Lower leg skin (tissue), 4 donors: Measurements from ENCODE around the gene KLF8. TPM values are rescaled to one million over a fixed set of nuclear protein-coding genes. Genes with fewer than 3 reads are reported as not detected.

Experiments used
- DNase-seq, 2 donors: peaks; one replicate each; pipeline ENCODE4 v3.0.0-alpha.2; 2019; ENCODE audit warnings: low spot score in 2 of 2
- H3K4me3 ChIP-seq: fragments of 200-600 bp; sonication (generic); 2 replicates; pipeline ENCODE4 v1.5.1; 2017; ENCODE audit warnings: mild to moderate bottlenecking, low read depth; ENCODE audit not compliant: poor library complexity, severe bottlenecking
- CTCF ChIP-seq, 3 donors: fragments of 450-650 bp; IDR thresholded peaks; one replicate each; pipeline ENCODE4 v1.5.1; 2016; ENCODE audit warnings: antibody characterized with exemption in 3 of 3, mild to moderate bottlenecking in 3 of 3, moderate library complexity in 2 of 3
- POLR2A ChIP-seq, 2 donors: fragments of 450-650 bp; IDR thresholded peaks; one replicate each; pipeline ENCODE4 v1.6.1; 2016 to 2017; ENCODE audit warnings: antibody characterized with exemption in 2 of 2, mild to moderate bottlenecking in 1 of 2, moderate library complexity in 1 of 2
- WGBS, 2 donors: methylation state at CpG; one replicate each; pipeline ENCODE4 v1.1.5; 2018; 5-methylcytosine and 5-hydroxymethylcytosine counted together
- intact Hi-C: fragments of 100-400 bp; cut with DNase I; formaldehyde crosslinking; loops from one replicate; pipeline ENCODE4 v1.15.0; 2023; ENCODE audit warnings: low total_unique reads
- total RNA-seq, 4 donors: library from RNA; depleted of rRNA; stranded (reverse); fragments of >200 nt; gene quantifications; one replicate each; pipeline ENCODE4 v1.1.0, GENCODE V29; 2016

KLF8 gene
- total RNA-seq, 4 donors from 2014 or later: 38.1 to 93.3 (median 43.3) TPM

DNA sequence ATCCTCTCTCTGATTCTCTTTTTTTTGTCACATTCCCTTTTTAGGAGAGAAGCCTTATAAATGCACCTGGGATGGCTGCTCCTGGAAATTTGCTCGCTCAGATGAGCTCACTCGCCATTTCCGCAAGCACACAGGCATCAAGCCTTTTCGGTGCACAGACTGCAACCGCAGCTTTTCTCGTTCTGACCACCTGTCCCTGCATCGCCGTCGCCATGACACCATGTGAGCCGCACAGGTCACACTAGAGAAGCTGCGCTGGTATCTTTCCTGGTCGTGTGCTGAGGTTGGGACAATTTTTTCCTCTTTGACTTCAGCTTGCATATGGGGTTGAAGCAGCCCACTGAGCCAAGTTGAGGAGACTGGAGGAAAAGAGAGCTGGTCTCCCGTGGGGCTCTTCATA lies 52.1 kb downstream of the KLF8 start:
- no peak for DNase-seq
- intact Hi-C loops: no loop called here
- TF ChIP-seq CTCF (IDR thresholded peaks at IDR 0.05) (no peak), POLR2A (IDR thresholded peaks at IDR 0.05) (no peak)
- 83 to 98% methylated on average over 3 to 13 of the region's 13 CpGs for WGBS, 2 donors
- H3K4me3 ChIP-seq: no peak overlapping the region

DNA sequence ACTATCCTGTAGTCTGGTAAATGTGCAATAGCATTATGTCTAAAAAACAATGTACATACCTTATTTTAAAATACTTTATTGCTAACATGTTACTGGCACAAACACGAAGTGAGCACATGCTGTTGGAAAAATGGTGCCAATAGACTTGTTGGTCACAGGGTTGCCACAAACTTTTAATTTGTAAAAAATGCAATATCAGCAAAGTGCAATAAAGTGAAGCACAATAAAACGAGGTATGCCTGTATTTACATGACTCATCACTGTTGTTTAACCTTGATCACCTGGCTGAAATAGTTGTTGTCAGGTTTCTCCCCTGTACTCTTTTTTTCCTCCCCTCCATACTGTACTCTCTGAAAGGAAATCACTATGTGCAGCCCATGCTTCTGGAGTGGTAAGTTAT lies 56.5 kb downstream of the KLF8 start:
- WGBS, 2 donors: 41 to 84% methylated on average over 2 of the region's 2 CpGs
- TF ChIP-seq POLR2A (IDR thresholded peaks at IDR 0.05): no peak
- TF ChIP-seq CTCF (IDR thresholded peaks at IDR 0.05): no peak
- H3K4me3 ChIP-seq: no peak overlapping the region
- intact Hi-C loops: no loop called here
- no peak for DNase-seq

GRCh38 chrX:56289449-56289848 lies 57.3 kb downstream of the KLF8 start:
- TF ChIP-seq POLR2A (IDR thresholded peaks at IDR 0.05) (no peak), CTCF (IDR thresholded peaks at IDR 0.05) (no peak)
- H3K4me3 ChIP-seq: no peak overlapping the region
- intact Hi-C loops: no loop called here
- 65 to 84% methylated on average over 1 of the region's 1 CpG for WGBS, 2 donors
- no peak for DNase-seq

DNA sequence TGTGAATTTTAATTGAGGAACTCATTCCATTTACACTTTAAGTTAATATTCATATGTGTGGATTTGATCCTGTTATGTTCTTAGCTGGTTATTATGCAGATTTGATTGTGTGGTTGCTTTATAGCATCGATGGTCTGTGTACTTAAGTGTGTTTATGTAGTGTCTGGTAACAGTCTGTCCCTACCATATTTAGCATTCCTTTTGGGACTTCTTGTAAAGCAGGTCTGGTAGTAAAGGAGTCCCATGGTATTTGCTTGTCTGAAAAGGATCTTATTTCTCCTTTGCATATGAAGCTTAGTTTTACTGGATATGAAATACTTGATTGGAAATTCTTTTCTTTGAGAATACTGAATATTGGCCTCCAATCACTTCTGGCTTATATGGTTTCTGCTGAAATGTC lies 76.6 kb downstream of the KLF8 start:
- H3K4me3 ChIP-seq: no peak overlapping the region
- no peak for DNase-seq
- WGBS, 2 donors: 60 to 77% methylated on average over 1 of the region's 1 CpG
- TF ChIP-seq POLR2A (IDR thresholded peaks at IDR 0.05) (no peak), CTCF (IDR thresholded peaks at IDR 0.05) (no peak)
- intact Hi-C loops: no loop called here

DNA sequence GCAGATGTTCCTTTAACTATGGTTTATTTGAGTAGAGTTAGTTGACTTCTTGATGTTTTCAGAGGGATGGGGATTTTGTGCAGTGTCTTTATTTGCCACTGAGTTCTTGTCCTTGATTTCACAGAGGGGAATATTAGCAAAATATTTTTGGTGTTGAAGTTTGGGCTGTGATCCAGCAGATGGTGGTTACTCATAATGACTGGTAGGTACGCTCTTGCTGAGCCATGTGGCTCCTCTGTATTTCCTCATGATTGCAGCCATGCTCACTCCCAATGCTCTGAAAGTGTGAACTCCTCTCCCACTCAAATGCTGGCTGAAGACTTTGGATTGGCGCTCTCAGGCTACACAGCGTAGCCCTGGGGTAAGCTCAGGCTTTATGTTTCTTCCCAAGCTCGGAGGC lies 77.7 kb downstream of the KLF8 start:
- DNase-seq: no peak
- intact Hi-C loops: no loop called here
- WGBS, 2 donors: 63 to 84% methylated on average over 3 to 4 of the region's 4 CpGs
- TF ChIP-seq POLR2A (IDR thresholded peaks at IDR 0.05) (no peak), CTCF (IDR thresholded peaks at IDR 0.05) (no peak)
- no peak overlapping the region for H3K4me3 ChIP-seq

- intact Hi-C loops: no loop called here
- no peak for TF ChIP-seq POLR2A (IDR thresholded peaks at IDR 0.05)
- no peak for TF ChIP-seq CTCF (IDR thresholded peaks at IDR 0.05)
- WGBS, 2 donors: 86 to 90% methylated on average over 2 of the region's 2 CpGs
- H3K4me3 ChIP-seq: no peak overlapping the region
- no peak for DNase-seq
Observed at GRCh38 chrX:56310581-56310980, 78.4 kb downstream of the KLF8 start.
